LNCAP (cell line): ENCODE measurements around the gene MC3R.

Source experiments
- TF ChIP-seq, protein P1 (sequence below): fragments of 450-650 bp; IDR thresholded peaks from 2 replicates; pipeline ENCODE4 v1.5.1; 2017; ENCODE audit warnings: mild to moderate bottlenecking

Gene MC3R

GRCh38 chr20:56247954-56248782 lies at the start of gene MC3R:
Gene MC3R (plus strand): TSS chr20:56248732. CDS start chr20:56248844, 112 bp downstream.
- TF ChIP-seq, protein P1, sequence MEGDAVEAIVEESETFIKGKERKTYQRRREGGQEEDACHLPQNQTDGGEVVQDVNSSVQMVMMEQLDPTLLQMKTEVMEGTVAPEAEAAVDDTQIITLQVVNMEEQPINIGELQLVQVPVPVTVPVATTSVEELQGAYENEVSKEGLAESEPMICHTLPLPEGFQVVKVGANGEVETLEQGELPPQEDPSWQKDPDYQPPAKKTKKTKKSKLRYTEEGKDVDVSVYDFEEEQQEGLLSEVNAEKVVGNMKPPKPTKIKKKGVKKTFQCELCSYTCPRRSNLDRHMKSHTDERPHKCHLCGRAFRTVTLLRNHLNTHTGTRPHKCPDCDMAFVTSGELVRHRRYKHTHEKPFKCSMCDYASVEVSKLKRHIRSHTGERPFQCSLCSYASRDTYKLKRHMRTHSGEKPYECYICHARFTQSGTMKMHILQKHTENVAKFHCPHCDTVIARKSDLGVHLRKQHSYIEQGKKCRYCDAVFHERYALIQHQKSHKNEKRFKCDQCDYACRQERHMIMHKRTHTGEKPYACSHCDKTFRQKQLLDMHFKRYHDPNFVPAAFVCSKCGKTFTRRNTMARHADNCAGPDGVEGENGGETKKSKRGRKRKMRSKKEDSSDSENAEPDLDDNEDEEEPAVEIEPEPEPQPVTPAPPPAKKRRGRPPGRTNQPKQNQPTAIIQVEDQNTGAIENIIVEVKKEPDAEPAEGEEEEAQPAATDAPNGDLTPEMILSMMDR = peak; percentile 90

DNA sequence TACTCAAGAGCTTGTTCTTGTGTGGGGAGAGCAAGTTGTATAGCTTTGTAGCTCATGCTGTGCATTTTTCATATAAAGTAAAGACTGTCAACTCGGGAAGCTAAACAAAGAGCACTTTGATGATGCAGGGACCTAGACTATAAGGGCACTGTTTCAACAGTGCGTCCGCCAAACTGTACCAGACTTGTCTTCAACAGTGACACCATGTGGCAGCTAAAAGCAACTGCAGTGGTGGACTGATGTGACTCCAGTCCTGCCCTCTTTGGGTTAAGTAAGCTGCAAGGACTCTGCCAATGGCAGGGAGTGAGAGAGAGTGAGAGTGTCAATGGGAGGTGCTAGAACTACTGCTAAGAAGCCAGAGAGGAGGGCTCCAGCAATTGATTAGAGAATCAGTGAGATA lies 48.1 kb upstream of the MC3R start:
- TF ChIP-seq, protein P1 = peak; percentile 53

DNA sequence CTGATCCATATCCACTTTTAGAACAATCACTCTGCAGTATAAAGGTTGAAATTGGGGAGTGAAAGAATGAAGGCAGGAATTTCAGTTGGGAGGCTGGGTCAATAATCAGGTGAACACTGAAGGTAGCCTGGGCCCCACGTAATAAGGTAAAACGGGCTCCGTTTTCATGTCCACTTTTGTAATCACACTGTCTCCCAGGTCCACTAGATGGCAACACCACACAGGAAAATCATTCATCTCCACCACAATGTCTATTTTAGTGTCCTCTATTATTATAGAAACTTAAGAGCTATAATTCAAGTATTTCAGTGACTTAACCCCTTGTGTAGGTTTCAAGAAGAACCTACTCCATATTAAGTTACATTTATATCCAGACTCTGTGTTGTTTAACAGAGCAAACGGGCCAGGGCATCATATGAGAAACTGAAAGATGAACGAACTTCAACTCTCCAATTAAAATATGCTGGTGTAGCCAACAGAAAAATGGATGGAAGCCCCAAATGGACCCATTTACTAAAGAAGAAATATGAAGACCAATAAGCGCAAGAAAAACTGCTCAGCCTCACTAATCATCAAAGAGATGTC lies 45.9 kb upstream of the MC3R start:
- TF ChIP-seq, protein P1 = peak; percentile 30; the same call in 1 of the 2 replicates

DNA sequence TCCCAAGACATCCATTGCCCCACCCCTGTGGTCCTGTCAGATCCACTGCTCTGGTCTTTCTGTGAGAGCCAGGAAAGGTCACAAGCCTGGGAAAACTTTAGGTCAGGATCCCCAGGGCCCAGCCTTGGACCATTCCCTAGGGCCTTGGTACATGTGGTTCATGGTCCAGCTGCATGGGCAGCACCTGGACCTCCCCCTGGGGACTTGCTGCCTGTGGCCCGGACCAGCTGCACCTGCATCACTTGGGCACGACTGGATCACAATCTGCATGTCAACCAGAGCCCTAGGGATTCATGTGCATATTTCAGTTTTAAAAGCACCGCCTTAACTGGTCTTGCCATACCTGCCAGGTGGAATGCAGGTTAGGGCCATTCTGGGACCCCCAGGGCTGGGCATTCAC lies 44.3 kb upstream of the MC3R start:
- TF ChIP-seq, protein P1 = no peak

GRCh38 chr20:56205346-56205745 lies 43.2 kb upstream of the MC3R start:
- TF ChIP-seq, protein P1 = no peak

DNA sequence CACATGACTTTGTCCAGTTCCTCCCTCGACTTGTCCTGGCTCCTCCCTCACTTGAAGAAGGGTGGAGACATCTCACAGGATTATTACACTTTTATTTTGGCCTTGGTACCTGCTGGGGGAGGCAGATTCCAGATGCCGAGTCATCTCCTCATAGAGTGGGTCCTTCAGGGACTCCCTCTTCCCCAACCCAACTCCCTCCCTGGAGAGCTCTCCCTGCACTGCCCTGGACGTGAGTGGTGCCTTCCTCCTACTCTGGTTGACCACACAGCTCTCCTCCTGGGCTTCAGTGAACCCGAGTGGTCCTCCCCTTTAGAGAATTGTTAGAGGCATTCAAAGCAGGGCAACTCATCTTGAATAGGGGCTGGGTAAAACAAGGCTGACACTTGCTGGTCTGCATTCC lies 40.9 kb upstream of the MC3R start:
- TF ChIP-seq, protein P1 = no peak

- TF ChIP-seq, protein P1 = no peak
These were observed 40.4 kb upstream of the MC3R start for GRCh38 chr20:56208121-56208520.
